Keratinocyte (primary cell): ENCODE measurements around the gene NEK6.

Source experiments
- EZH2 ChIP-seq: IDR thresholded peaks from one replicate; pipeline ENCODE4 v1.6.1; 2012; ENCODE audit warnings: inconsistent platforms, mild to moderate bottlenecking, low read length, moderate library complexity
- TF ChIP-seq, protein P1 (sequence below), 3 experiments: IDR thresholded peaks in 1 of 3; conservative IDR thresholded peaks in 1 of 3; optimal IDR thresholded peaks in 1 of 3; 2 replicates in 2 of 3; 3 replicates in 1 of 3; pipeline versions ENCODE3 to v1.5.1; 2011; ENCODE audit warnings: low read length in 3 of 3, mild to moderate bottlenecking in 3 of 3, moderate library complexity in 2 of 3, control low read depth in 1 of 3, inconsistent platforms in 1 of 3; ENCODE audit not compliant: insufficient read depth in 2 of 3; ENCODE audit errors: extremely low read depth in 1 of 3

DNA sequence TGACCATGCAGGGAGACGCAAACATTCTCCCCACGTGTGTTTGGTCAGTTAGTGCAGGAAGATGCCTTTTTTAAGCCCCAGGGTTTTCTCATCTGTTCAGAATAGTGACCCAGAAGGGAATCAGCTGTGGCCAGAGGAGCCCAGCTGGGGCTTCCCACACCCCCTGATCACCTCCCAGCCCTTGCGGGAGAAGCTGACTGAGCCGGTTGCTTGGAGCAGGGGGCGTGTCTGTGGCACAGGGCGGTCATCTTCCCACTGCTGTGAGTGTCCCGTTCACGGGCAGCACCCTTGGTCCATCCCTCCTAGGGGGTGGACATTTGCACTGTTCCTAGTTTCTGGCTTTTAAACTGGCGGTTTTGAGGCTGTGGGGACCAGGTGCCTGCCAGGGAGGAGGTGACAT is 69.7 kb downstream of the NEK6 start:
- no peak for TF ChIP-seq EZH2
- TF ChIP-seq, protein P1, sequence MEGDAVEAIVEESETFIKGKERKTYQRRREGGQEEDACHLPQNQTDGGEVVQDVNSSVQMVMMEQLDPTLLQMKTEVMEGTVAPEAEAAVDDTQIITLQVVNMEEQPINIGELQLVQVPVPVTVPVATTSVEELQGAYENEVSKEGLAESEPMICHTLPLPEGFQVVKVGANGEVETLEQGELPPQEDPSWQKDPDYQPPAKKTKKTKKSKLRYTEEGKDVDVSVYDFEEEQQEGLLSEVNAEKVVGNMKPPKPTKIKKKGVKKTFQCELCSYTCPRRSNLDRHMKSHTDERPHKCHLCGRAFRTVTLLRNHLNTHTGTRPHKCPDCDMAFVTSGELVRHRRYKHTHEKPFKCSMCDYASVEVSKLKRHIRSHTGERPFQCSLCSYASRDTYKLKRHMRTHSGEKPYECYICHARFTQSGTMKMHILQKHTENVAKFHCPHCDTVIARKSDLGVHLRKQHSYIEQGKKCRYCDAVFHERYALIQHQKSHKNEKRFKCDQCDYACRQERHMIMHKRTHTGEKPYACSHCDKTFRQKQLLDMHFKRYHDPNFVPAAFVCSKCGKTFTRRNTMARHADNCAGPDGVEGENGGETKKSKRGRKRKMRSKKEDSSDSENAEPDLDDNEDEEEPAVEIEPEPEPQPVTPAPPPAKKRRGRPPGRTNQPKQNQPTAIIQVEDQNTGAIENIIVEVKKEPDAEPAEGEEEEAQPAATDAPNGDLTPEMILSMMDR (optimal IDR thresholded peaks at IDR 0.05 in 1 of 3, IDR thresholded peaks at IDR 0.05 in 1 of 3, conservative IDR thresholded peaks at IDR 0.05 in 1 of 3; ENCODE audit: extremely low read depth in 1 of 3, insufficient read depth in 2 of 3, low read length in 3 of 3), result no peak
